Gastrocnemius medialis (tissue), 4 donors: Measurements from ENCODE around the gene PACS1.

Experiments
- CTCF ChIP-seq, 5 experiments: fragments of 450-650 bp in 3 of 5; fragments of 200-600 bp in 2 of 5; sonication (generic) in 2 of 5; IDR thresholded peaks in 4 of 5; conservative IDR thresholded peaks in 1 of 5; 1 replicate in 4 of 5; 2 replicates in 1 of 5; pipeline ENCODE4 v1.5.1; 2016 to 2019; ENCODE audit warnings: antibody characterized with exemption in 5 of 5, mild to moderate bottlenecking in 3 of 5, moderate library complexity in 3 of 5
- POLR2A ChIP-seq, 2 donors: fragments of 450-650 bp; IDR thresholded peaks; one replicate each; pipeline ENCODE4 v1.6.1; 2017; ENCODE audit warnings: antibody characterized with exemption in 2 of 2, mild to moderate bottlenecking in 2 of 2, moderate library complexity in 2 of 2

DNA sequence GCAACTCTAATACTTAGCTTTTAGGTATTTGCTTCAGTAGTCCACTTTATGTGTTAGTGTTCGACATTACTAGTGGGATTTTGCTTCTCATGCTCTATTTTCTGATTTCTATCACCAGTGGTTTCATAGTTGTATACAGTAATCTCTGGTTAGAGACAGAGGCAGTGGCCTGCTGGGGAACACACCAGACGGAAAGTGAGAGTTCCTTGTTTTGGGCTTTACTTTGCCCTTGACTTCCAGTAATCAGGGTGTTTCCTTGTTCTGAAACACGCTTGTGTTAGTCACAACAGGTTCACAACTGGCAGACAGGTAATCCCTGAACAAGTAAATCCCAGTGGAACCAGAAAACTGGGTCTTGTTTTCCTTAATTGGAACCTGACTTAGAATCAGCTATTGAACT, 56.0 kb downstream of the PACS1 start:
- TF ChIP-seq CTCF (IDR thresholded peaks at IDR 0.05 in 4 of 5, conservative IDR thresholded peaks at IDR 0.05 in 1 of 5) (no peak), POLR2A (IDR thresholded peaks at IDR 0.05) (no peak)
